ENCODE results near the gene NDST4. TPM values are rescaled to one million over a fixed set of nuclear protein-coding genes. Genes with fewer than 3 reads are reported as not detected.

Gene NDST4
- total RNA-seq, 1 experiment from 2014 or later: 0.13 TPM

- Histone ChIP-seq H3K27me3 (ENCODE audit: control insufficient read depth, insufficient read depth, low read length) (no peaks in the 10 kb centered on the region), H3K27ac (ENCODE audit: low read length) (no peak overlapping the region), H3K4me3 (ENCODE audit: low read depth in 2 of 2, low read length in 2 of 2) (no peak overlapping the region), H3K4me1 (ENCODE audit: control insufficient read depth, insufficient read depth, low read length) (no peaks in the 10 kb centered on the region), H3K36me3 (ENCODE audit: control insufficient read depth, insufficient read depth, low read length) (no peaks in the 10 kb centered on the region), H3K9me3 (ENCODE audit: control insufficient read depth, insufficient read depth, low read depth, low read length) (no peaks in the 10 kb centered on the region)
- in situ Hi-C loops (cut with HindIII; ENCODE audit: low pct_unique_long_range_greater_than_20kb, low sequenced_read_pairs): no loop called here
- CTCF ChIA-PET: no interaction called here
- DNase-seq (ENCODE audit: low read depth, low spot score) (no peak), ATAC-seq (no peak)
- intact Hi-C loops (cut with micrococcal nuclease; ENCODE audit: unreplicated experiment): no loop called here
- BruUV-seq (replicated peaks): no TSS peak
- TF ChIP-seq TCF7L2 (IDR thresholded peaks at IDR 0.05; ENCODE audit: low read depth, low read length): no peak
- no peak for TF ChIP-seq SIN3A (IDR thresholded peaks at IDR 0.05; ENCODE audit: borderline replicate concordance, insufficient read depth, low read depth, low read length)
- no peak for TF ChIP-seq REST (IDR thresholded peaks at IDR 0.05; ENCODE audit: insufficient read depth in 1 of 2, low read depth in 2 of 2, low read length in 1 of 2)
- TF ChIP-seq POLR2AphosphoS5 (IDR thresholded peaks at IDR 0.05; ENCODE audit: low read depth, low read length): no peak
- TF ChIP-seq CTCF (IDR thresholded peaks at IDR 0.05): no peak
- POLR2A ChIA-PET: no interaction called here
Measured at GRCh38 chr4:115058533-115058932, 54.9 kb downstream of the NDST4 start.

GRCh38 chr4:115054836-115055235 lies 58.6 kb downstream of the NDST4 start:
- H3K27ac ChIP-seq (ENCODE audit: low read length): no peak overlapping the region
- ChIA-PET POLR2A (no interaction called here), CTCF (no interaction called here)
- in situ Hi-C loops (cut with HindIII; ENCODE audit: low pct_unique_long_range_greater_than_20kb, low sequenced_read_pairs) (no loop called here), intact Hi-C loops (cut with micrococcal nuclease; ENCODE audit: unreplicated experiment) (no loop called here)
- H3K36me3 ChIP-seq (ENCODE audit: control insufficient read depth, insufficient read depth, low read length): no peaks in the 10 kb centered on the region
- H3K27me3 ChIP-seq (ENCODE audit: control insufficient read depth, insufficient read depth, low read length): no peaks in the 10 kb centered on the region
- no peaks in the 10 kb centered on the region for H3K9me3 ChIP-seq (ENCODE audit: control insufficient read depth, insufficient read depth, low read depth, low read length)
- TF ChIP-seq POLR2AphosphoS5 (IDR thresholded peaks at IDR 0.05; ENCODE audit: low read depth, low read length) (no peak), CTCF (IDR thresholded peaks at IDR 0.05) (no peak), REST (IDR thresholded peaks at IDR 0.05; ENCODE audit: insufficient read depth in 1 of 2, low read depth in 2 of 2, low read length in 1 of 2) (no peak), TCF7L2 (IDR thresholded peaks at IDR 0.05; ENCODE audit: low read depth, low read length) (no peak), SIN3A (IDR thresholded peaks at IDR 0.05; ENCODE audit: borderline replicate concordance, insufficient read depth, low read depth, low read length) (no peak)
- DNase-seq (ENCODE audit: low read depth, low spot score) (no peak), ATAC-seq (no peak)
- no peaks in the 10 kb centered on the region for H3K4me1 ChIP-seq (ENCODE audit: control insufficient read depth, insufficient read depth, low read length)
- no peak overlapping the region for H3K4me3 ChIP-seq (ENCODE audit: low read depth in 2 of 2, low read length in 2 of 2)
- no TSS peak for BruUV-seq (replicated peaks)
